A549 (cell line): Measurements from ENCODE around the gene PIP5K1B. TPM values are rescaled to one million over a fixed set of nuclear protein-coding genes. Genes with fewer than 3 reads are reported as not detected.

ENCODE experiments used
- ATAC-seq, 2 experiments: fragments of 200-7000 bp in 1 of 2; fragments of >200 bp in 1 of 2; cut with Nextera tagmentation in 1 of 2; cut with Tn5 transposase in 1 of 2; 3 replicates each; pipeline versions ENCODE4 v1.8.0 to v1.9.1; 2018 to 2020; ENCODE audit warnings: mild to moderate bottlenecking in 1 of 2, moderate library complexity in 1 of 2
- CTCF ChIA-PET: fragments of 300-600 bp; sonication (Branson Sonifier 250); formaldehyde crosslinking; extraction: SDS; loops from one replicate; lab custom pipeline; 2021; ENCODE audit warnings: antibody characterized with exemption, inconsistent platforms; lab: Yijun Ruan, JAX
- POLR2A ChIA-PET: fragments of 350-600 bp; formaldehyde crosslinking; extraction: SDS; loops from one replicate; lab custom pipeline; 2021; ENCODE audit warnings: antibody characterized with exemption, inconsistent platforms; lab: Yijun Ruan, JAX
- DNase-seq, 2 experiments: peaks; one replicate each; pipeline versions ENCODE4 v3.0.0 to v3.0.0-alpha.2; 2011 to 2016; ENCODE audit warnings: low read depth in 1 of 2, low spot score in 1 of 2
- FAIRE-seq: peaks from 2 replicates; lab custom pipeline; 2011; peaks lifted over from hg19 to GRCh38; lab: Jason Lieb, UNC
- H3K27ac ChIP-seq, 2 experiments: fragments of >200 bp; sonication (Bioruptor Twin); formaldehyde crosslinking; 3 replicates each; pipeline ENCODE4 v1.5.1; 2016 to 2017
- H3K4me1 ChIP-seq: fragments of >200 bp; sonication (Bioruptor Twin); formaldehyde crosslinking; 3 replicates; pipeline ENCODE4 v1.6.1; 2016
- H3K4me2 ChIP-seq: fragments of >200 bp; sonication (Bioruptor Twin); formaldehyde crosslinking; 3 replicates; pipeline ENCODE4 v1.6.1; 2016
- H3K4me3 ChIP-seq: fragments of >200 bp; sonication (Bioruptor Twin); formaldehyde crosslinking; 3 replicates; pipeline ENCODE4 v1.5.1; 2016
- H3K9me3 ChIP-seq: fragments of >200 bp; sonication (Bioruptor Twin); formaldehyde crosslinking; 3 replicates; pipeline ENCODE4 v1.6.1; 2016
- BHLHE40 ChIP-seq: IDR thresholded peaks from 2 replicates; pipeline ENCODE4 v1.6.1; 2012; ENCODE audit warnings: low read depth, low read length, inconsistent platforms
- CBX8 ChIP-seq: fragments of 200-600 bp; sonication (generic); IDR thresholded peaks from 2 replicates; pipeline ENCODE4 v1.6.1; 2016
- CHD2 ChIP-seq: fragments of 150-350 bp; IDR thresholded peaks from 2 replicates; pipeline ENCODE4 v1.6.1; 2014; ENCODE audit warnings: low read length; ENCODE audit not compliant: partially characterized antibody
- CHD4 ChIP-seq: fragments of 200-600 bp; sonication (generic); IDR thresholded peaks from 2 replicates; pipeline ENCODE4 v1.6.1; 2016; ENCODE audit warnings: antibody characterized with exemption, mild to moderate bottlenecking, borderline replicate concordance
- ESRRA ChIP-seq: fragments of 150-350 bp; IDR thresholded peaks from 2 replicates; pipeline ENCODE4 v1.6.1; 2014; ENCODE audit warnings: mild to moderate bottlenecking, low read length, borderline replicate concordance
- HOXB5 ChIP-seq: fragments of 250-450 bp; sonication (Bioruptor Pico); IDR thresholded peaks from 2 replicates; pipeline ENCODE4 v1.5.0; 2020; ENCODE audit warnings: mild to moderate bottlenecking, moderate library complexity
- JUN ChIP-seq, 2 experiments: fragments of >200 bp; sonication (Bioruptor Twin); formaldehyde crosslinking; IDR thresholded peaks; 2 replicates in 1 of 2; 3 replicates in 1 of 2; pipeline ENCODE4 v1.6.1; 2016 to 2017
- KDM5A ChIP-seq: fragments of 200-600 bp; sonication (generic); IDR thresholded peaks from 2 replicates; pipeline ENCODE4 v1.6.1; 2016; ENCODE audit warnings: antibody characterized with exemption, mild to moderate bottlenecking
- MAFK ChIP-seq: fragments of 450-650 bp; IDR thresholded peaks from 2 replicates; pipeline ENCODE4 v1.6.1; 2014; ENCODE audit not compliant: partially characterized antibody
- NFE2L2 ChIP-seq: fragments of 150-350 bp; conservative IDR thresholded peaks from 2 replicates; pipeline ENCODE4 v1.6.1; 2014; ENCODE audit warnings: low read length
- POLR2A ChIP-seq: IDR thresholded peaks from 2 replicates; pipeline ENCODE4 v1.6.1; 2012; ENCODE audit warnings: mild to moderate bottlenecking, low read length
- SREBF2 ChIP-seq: fragments of 450-650 bp; IDR thresholded peaks from 2 replicates; pipeline ENCODE4 v1.6.1; 2014; ENCODE audit warnings: mild to moderate bottlenecking, moderate library complexity
- ZNF302 ChIP-seq: fragments of 250-450 bp; sonication (Bioruptor Pico); IDR thresholded peaks from 2 replicates; pipeline ENCODE4 v1.9.0; 2021; ENCODE audit warnings: inconsistent platforms, mild to moderate bottlenecking, moderate library complexity
- ZSCAN20 ChIP-seq: fragments of 250-450 bp; sonication (Bioruptor Pico); IDR thresholded peaks from 2 replicates; pipeline ENCODE4 v1.8.0; 2022; ENCODE audit warnings: mild to moderate bottlenecking, moderate library complexity
- WGBS: methylation state at CpG from one replicate; pipeline ENCODE4 v1.1.6; 2017; ENCODE audit errors: missing lambda C conversion rate; 5-methylcytosine and 5-hydroxymethylcytosine counted together
- polyA plus RNA-seq, 4 experiments: library from polyadenylated mRNA; depleted of rRNA in 3 of 4; stranded (reverse); fragments of >200 nt; fragmentation: RNase III in 1 of 4; extraction: RNeasy Plus Mini Kit Qiagen cat#74134 plus additional on column Dnase treatment in 1 of 4; gene quantifications; 2 replicates in 3 of 4; 3 replicates in 1 of 4; pipeline ENCODE4 v1.2.3, GENCODE V29; 2011 to 2017
- TF ChIP-seq, protein P1 (sequence below): fragments of 200-600 bp; sonication (generic); IDR thresholded peaks from 2 replicates; pipeline ENCODE4 v1.6.1; 2016; ENCODE audit warnings: antibody characterized with exemption, mild to moderate bottlenecking, moderate library complexity
- TF ChIP-seq, protein P2 (sequence below): fragments of >200 bp; sonication (Bioruptor Twin); formaldehyde crosslinking; IDR thresholded peaks from 3 replicates; pipeline ENCODE4 v1.6.1; 2016
- TF ChIP-seq, protein P3 (sequence below): IDR thresholded peaks from 2 replicates; pipeline ENCODE4 v1.6.1; 2012
- TF ChIP-seq, protein P4 (sequence below): fragments of 250-450 bp; sonication (Bioruptor Pico); IDR thresholded peaks from 2 replicates; pipeline ENCODE4 v1.5.0; 2021; ENCODE audit warnings: mild to moderate bottlenecking, moderate library complexity, borderline replicate concordance
- TF ChIP-seq, protein P5 (sequence below): IDR thresholded peaks from 2 replicates; pipeline ENCODE4 v1.6.1; 2012; ENCODE audit warnings: low read depth, borderline replicate concordance

PIP5K1B gene
- polyA plus RNA-seq, 2 of the 4 experiments (the other 2 are of a cell fraction): not detected

DNA sequence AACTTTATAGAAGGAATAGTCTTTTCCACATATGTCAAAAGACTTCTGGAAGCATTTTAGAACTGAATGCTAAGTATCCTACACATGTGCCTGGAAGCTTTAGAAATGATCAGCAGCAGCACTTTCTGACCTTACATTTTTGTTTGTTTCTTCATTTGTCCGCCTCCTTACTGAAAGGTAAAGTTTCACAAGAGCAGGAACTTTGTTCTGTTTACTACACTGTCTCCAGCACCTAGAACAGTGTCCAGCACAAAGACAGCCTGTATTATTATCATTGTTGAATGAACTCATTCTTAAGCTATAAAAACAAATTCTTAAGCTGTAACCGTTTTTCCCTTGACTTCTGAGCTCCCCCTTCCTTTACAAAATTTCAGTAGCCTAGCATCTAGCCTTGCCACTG, 14.8 kb downstream of the PIP5K1B start (continued):
- TF ChIP-seq MAFK: no peak
- no peak for TF ChIP-seq JUN (IDR thresholded peaks at IDR 0.05)
- TF ChIP-seq SREBF2: no peak
- TF ChIP-seq KDM5A: no peak
- no peak for TF ChIP-seq CBX8

DNA sequence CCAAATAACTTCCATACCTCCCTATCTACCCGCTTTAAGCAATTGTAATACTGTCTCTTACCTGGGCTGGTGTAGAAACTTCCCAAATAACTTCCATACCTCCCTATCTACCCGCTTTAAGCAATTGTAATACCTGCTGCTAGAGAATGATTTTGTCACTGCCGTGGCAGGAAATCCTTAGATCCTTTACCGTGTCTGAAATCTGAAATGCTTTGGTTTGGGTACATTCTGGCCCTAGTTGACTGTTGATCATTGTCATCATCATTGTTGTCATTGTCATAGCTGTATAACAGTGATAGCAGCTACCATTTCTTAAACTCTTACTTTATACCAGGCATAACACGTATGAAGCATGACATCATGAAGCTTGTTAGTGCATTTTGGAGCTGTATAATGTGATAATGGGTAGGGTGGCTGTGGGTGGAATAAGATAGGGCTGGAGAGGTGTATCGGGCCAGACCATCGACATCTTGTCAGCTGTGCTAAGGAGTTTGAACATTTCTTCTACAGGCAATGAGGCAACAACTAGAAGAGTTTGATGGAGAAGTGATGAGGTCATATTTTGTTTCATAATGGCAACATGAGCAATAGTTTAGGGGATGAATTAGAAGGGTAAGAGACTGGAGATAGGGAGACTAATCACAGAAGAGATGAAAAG, 15.7 kb downstream of the PIP5K1B start:
- TF ChIP-seq, protein P1, sequence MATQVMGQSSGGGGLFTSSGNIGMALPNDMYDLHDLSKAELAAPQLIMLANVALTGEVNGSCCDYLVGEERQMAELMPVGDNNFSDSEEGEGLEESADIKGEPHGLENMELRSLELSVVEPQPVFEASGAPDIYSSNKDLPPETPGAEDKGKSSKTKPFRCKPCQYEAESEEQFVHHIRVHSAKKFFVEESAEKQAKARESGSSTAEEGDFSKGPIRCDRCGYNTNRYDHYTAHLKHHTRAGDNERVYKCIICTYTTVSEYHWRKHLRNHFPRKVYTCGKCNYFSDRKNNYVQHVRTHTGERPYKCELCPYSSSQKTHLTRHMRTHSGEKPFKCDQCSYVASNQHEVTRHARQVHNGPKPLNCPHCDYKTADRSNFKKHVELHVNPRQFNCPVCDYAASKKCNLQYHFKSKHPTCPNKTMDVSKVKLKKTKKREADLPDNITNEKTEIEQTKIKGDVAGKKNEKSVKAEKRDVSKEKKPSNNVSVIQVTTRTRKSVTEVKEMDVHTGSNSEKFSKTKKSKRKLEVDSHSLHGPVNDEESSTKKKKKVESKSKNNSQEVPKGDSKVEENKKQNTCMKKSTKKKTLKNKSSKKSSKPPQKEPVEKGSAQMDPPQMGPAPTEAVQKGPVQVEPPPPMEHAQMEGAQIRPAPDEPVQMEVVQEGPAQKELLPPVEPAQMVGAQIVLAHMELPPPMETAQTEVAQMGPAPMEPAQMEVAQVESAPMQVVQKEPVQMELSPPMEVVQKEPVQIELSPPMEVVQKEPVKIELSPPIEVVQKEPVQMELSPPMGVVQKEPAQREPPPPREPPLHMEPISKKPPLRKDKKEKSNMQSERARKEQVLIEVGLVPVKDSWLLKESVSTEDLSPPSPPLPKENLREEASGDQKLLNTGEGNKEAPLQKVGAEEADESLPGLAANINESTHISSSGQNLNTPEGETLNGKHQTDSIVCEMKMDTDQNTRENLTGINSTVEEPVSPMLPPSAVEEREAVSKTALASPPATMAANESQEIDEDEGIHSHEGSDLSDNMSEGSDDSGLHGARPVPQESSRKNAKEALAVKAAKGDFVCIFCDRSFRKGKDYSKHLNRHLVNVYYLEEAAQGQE: no peak
- TF ChIP-seq CHD2: no peak
- TF ChIP-seq, protein P2, sequence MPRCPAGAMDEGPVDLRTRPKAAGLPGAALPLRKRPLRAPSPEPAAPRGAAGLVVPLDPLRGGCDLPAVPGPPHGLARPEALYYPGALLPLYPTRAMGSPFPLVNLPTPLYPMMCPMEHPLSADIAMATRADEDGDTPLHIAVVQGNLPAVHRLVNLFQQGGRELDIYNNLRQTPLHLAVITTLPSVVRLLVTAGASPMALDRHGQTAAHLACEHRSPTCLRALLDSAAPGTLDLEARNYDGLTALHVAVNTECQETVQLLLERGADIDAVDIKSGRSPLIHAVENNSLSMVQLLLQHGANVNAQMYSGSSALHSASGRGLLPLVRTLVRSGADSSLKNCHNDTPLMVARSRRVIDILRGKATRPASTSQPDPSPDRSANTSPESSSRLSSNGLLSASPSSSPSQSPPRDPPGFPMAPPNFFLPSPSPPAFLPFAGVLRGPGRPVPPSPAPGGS: no peak
- TF ChIP-seq, protein P3, sequence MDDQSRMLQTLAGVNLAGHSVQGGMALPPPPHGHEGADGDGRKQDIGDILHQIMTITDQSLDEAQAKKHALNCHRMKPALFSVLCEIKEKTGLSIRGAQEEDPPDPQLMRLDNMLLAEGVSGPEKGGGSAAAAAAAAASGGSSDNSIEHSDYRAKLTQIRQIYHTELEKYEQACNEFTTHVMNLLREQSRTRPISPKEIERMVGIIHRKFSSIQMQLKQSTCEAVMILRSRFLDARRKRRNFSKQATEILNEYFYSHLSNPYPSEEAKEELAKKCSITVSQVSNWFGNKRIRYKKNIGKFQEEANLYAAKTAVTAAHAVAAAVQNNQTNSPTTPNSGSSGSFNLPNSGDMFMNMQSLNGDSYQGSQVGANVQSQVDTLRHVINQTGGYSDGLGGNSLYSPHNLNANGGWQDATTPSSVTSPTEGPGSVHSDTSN: no peak
- TF ChIP-seq BHLHE40: no peak
- no peak for TF ChIP-seq CBX8
- no peak for TF ChIP-seq NFE2L2
- TF ChIP-seq, protein P4, sequence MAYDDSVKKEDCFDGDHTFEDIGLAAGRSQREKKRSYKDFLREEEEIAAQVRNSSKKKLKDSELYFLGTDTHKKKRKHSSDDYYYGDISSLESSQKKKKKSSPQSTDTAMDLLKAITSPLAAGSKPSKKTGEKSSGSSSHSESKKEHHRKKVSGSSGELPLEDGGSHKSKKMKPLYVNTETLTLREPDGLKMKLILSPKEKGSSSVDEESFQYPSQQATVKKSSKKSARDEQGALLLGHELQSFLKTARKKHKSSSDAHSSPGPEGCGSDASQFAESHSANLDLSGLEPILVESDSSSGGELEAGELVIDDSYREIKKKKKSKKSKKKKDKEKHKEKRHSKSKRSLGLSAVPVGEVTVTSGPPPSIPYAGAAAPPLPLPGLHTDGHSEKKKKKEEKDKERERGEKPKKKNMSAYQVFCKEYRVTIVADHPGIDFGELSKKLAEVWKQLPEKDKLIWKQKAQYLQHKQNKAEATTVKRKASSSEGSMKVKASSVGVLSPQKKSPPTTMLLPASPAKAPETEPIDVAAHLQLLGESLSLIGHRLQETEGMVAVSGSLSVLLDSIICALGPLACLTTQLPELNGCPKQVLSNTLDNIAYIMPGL (CRISPR knock-in tag): no peak
- TF ChIP-seq KDM5A: no peak
- TF ChIP-seq, protein P5, sequence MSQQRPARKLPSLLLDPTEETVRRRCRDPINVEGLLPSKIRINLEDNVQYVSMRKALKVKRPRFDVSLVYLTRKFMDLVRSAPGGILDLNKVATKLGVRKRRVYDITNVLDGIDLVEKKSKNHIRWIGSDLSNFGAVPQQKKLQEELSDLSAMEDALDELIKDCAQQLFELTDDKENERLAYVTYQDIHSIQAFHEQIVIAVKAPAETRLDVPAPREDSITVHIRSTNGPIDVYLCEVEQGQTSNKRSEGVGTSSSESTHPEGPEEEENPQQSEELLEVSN: no peak
- no peak for TF ChIP-seq POLR2A
- no peak for TF ChIP-seq ZSCAN20
- TF ChIP-seq ZNF302: no peak
- TF ChIP-seq ESRRA: no peak
- no peak for TF ChIP-seq CHD4
- TF ChIP-seq HOXB5: no peak
- ChIA-PET CTCF (no interaction called here), POLR2A (no interaction called here)
- FAIRE-seq (no peak), ATAC-seq (no peak), DNase-seq (no peak)
- Histone ChIP-seq H3K9me3 (no peaks in the 10 kb centered on the region), H3K4me3 (no peak overlapping the region), H3K4me1 (no peaks in the 10 kb centered on the region), H3K4me2 (no peak overlapping the region), H3K27ac (no peak overlapping the region)
- 16% methylated on average over 7 of the region's 7 CpGs for WGBS
